Measurements from ENCODE around the gene LCE1F. TPM values are rescaled to one million over a fixed set of nuclear protein-coding genes. Genes with fewer than 3 reads are reported as not detected.

LCE1F gene
- total and polyA plus RNA-seq, 12 donors, result not detected

DNA sequence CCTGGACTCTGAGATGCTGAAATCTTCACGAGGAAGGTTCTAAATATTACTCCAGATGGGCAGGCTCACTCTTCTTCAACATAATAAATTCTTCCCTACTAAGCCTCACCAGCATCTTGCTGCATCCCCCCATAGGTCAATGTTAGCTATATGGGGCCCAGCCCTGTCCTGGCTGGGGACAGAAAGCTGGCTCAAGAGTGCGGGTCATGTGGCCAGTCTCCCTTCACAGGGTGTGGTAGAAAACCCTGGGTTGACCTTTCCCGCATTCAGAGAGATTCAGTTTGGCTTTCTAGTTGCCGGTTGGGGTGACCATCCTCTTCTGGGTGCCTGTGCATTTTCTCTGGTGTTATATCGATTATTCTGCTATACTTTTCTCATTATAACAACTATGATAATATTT, 36.9 kb upstream of the LCE1F start:
- Histone ChIP-seq H3K9me3 (replicated peaks in 1 of 3) (no peaks in the 10 kb centered on the region), H3K4me1 (replicated peaks in 1 of 2) (no peaks in the 10 kb centered on the region), H3K27ac (no peak overlapping the region), H3K36me3 (replicated peaks in 1 of 2) (no peaks in the 10 kb centered on the region), H3K4me3 (no peak overlapping the region), H3K27me3 (no peaks in the 10 kb centered on the region)
- WGBS, 4 donors, result 59 to 73% (median 67%) methylated on average over 5 of the region's 5 CpGs
- TF ChIP-seq POLR2A (IDR thresholded peaks at IDR 0.05), result no peak
- TF ChIP-seq, protein P1, sequence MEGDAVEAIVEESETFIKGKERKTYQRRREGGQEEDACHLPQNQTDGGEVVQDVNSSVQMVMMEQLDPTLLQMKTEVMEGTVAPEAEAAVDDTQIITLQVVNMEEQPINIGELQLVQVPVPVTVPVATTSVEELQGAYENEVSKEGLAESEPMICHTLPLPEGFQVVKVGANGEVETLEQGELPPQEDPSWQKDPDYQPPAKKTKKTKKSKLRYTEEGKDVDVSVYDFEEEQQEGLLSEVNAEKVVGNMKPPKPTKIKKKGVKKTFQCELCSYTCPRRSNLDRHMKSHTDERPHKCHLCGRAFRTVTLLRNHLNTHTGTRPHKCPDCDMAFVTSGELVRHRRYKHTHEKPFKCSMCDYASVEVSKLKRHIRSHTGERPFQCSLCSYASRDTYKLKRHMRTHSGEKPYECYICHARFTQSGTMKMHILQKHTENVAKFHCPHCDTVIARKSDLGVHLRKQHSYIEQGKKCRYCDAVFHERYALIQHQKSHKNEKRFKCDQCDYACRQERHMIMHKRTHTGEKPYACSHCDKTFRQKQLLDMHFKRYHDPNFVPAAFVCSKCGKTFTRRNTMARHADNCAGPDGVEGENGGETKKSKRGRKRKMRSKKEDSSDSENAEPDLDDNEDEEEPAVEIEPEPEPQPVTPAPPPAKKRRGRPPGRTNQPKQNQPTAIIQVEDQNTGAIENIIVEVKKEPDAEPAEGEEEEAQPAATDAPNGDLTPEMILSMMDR (IDR thresholded peaks at IDR 0.05), result no peak
- intact Hi-C loops (cut with DNase I), result no loop called here
- no peak for DNase-seq

DNA sequence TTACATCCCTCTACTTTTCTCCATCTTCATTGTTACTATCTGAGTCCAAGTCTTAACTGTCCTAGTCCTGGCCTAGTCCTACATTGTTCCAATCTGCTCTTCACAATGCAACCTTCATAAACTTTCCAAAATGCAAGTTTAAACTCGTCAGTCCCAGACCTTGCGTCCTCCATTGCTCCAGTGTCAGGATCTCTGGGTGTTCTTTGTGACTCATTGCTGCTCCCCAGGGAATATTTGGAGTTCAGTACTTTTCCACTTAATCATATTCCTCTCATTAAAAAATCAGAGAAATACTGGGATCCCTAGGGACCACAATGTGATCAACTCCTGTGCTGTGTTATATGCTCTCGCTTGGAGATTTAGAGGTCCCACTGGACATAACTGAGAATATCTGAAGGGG, 35.1 kb upstream of the LCE1F start:
- no peak for TF ChIP-seq POLR2A (IDR thresholded peaks at IDR 0.05)
- TF ChIP-seq, protein P1 (IDR thresholded peaks at IDR 0.05), result no peak
- no peaks in the 10 kb centered on the region for H3K9me3 ChIP-seq (replicated peaks in 1 of 3)
- DNase-seq, result no peak
- no peaks in the 10 kb centered on the region for H3K27me3 ChIP-seq
- no peak overlapping the region for H3K27ac ChIP-seq
- H3K4me1 ChIP-seq (replicated peaks in 1 of 2), result no peaks in the 10 kb centered on the region
- H3K4me3 ChIP-seq, result no peak overlapping the region
- 69 to 78% (median 74%) methylated on average over 3 of the region's 3 CpGs for WGBS, 4 donors
- intact Hi-C loops (cut with DNase I), result no loop called here
- H3K36me3 ChIP-seq (replicated peaks in 1 of 2), result no peaks in the 10 kb centered on the region

DNA sequence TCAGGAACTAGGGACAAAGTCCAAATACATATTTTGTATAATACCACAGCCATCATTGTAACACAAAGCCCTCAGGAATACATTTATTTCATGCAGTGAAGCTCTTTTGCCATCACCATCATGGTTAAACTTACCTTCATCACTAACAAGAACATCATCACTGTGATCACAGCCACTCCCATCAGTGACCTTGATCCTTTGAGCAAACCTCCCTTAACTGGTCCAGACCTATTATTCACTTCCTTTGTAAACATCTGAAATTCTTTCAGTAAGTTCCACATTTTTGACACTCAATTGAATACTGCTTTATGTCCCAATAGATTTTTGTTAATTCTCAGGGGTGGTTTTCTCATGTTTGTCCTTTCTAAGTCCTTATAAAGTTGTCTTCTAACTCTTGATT, 33.3 kb upstream of the LCE1F start:
- Histone ChIP-seq H3K9me3 (replicated peaks in 1 of 3) (no peaks in the 10 kb centered on the region), H3K4me1 (replicated peaks in 1 of 2) (no peaks in the 10 kb centered on the region), H3K27ac (no peak overlapping the region), H3K4me3 (no peak overlapping the region), H3K27me3 (no peaks in the 10 kb centered on the region), H3K36me3 (replicated peaks in 1 of 2) (no peaks in the 10 kb centered on the region)
- TF ChIP-seq, protein P1 (IDR thresholded peaks at IDR 0.05), result no peak
- TF ChIP-seq POLR2A (IDR thresholded peaks at IDR 0.05), result no peak
- intact Hi-C loops (cut with DNase I), result no loop called here
- no peak for DNase-seq

DNA sequence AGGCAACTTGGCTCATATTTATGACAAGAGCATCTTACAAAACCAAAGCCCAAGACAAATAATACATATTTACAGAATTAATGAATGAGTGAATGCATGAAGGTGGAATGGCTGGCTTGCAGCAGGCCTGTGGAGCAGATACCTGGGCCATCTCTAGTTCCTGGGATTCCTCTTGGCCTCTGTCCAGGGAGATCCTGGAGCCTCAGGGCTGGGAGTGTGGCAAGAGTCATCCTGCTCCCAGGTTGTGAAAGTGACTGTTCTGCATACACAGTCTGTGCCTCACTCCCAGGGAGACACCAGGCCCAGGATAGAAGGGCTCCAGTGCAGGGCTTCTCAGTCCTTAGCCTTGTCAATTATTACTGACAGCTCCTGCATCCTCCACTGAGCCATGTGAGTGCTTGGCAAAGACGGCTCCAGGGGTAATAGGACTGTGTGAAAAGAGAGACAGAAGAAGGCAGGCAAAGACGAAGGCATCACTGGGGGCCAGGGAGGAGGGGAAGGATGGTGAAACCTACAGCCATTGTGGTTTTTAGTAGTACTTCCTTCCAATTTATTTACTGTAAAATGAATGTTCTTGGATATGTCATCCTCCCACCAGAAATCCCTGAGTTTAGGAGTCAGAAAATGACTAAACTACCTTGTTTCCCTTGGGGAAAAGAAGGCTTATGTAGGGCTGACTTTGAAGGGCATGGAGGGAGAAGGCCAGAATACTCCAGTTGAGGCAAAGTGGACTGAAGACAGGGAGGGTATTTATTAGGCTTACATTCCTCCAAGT, 31.4 kb upstream of the LCE1F start:
- TF ChIP-seq POLR2A (IDR thresholded peaks at IDR 0.05), result no peak
- TF ChIP-seq, protein P1 (IDR thresholded peaks at IDR 0.05), result no peak
- Histone ChIP-seq H3K27ac (no peak overlapping the region), H3K27me3 (no peaks in the 10 kb centered on the region), H3K36me3 (replicated peaks in 1 of 2) (no peaks in the 10 kb centered on the region), H3K4me3 (no peak overlapping the region), H3K9me3 (replicated peaks in 1 of 3) (no peaks in the 10 kb centered on the region), H3K4me1 (replicated peaks in 1 of 2) (no peaks in the 10 kb centered on the region)
- 51 to 87% (median 66%) methylated on average over 2 of the region's 2 CpGs for WGBS, 4 donors
- intact Hi-C loops (cut with DNase I), result no loop called here
- no peak for DNase-seq

All from adrenal gland (tissue), 12 donors.